ENCODE results near the gene DYRK4. TPM values are rescaled to one million over a fixed set of nuclear protein-coding genes. Genes with fewer than 3 reads are reported as not detected.
A peak's percentile ranks its signal among the peaks of the same experiment; 100 is the strongest.
"Not testable (repeated sequence)": the region's sequence is repeated elsewhere in the genome, so short reads cannot be mapped to it uniquely, and the experiment has no call there.

DYRK4 gene
- 1 to 10 TPM; 5.4 to 7.2 TPM for total RNA-seq
- 28.7 TPM for polyA plus RNA-seq (2013, experiment 1 of 2)
- 24.2 TPM for polyA plus RNA-seq (2013, experiment 2 of 2)
- total RNA-seq, result 4.6 to 18.6 (median 9.8) reads per million in 172 experiments

- Histone ChIP-seq H3K27me3 (ENCODE audit: control insufficient read depth in 1 of 2, insufficient read depth in 2 of 2, low read length in 2 of 2) (peaks cover 0 to 5% of the 10 kb centered on the region in 2 experiments), H3K4me1 (ENCODE audit: insufficient read depth, low read length) (peaks cover 5% of the 10 kb centered on the region), H3K9me3 (ENCODE audit: control insufficient read depth in 1 of 2, insufficient read depth in 1 of 2, low read length in 2 of 2) (no peaks in the 10 kb centered on the region), H3K27ac (ENCODE audit: low read depth in 1 of 2, low read length in 2 of 2) (no peak within 1 kb of the TSS), H3K4me3 (ENCODE audit: low read length) (peak within 1 kb of the TSS; percentile 30), H3K36me3 (ENCODE audit: insufficient read depth, low read length) (no peaks in the 10 kb centered on the region)
- Mint-ChIP-seq H3K4me1 (ENCODE audit: low read depth) (peaks cover 8% of the 10 kb centered on the region), H3K36me3 (ENCODE audit: low read depth) (no peaks in the 10 kb centered on the region), H3K4me3 (no peak within 1 kb of the TSS), H3K27ac (no peak within 1 kb of the TSS), H3K9me3 (no peaks in the 10 kb centered on the region), H3K27me3 (peaks cover 37% of the 10 kb centered on the region)
- ChIA-PET POLR2A (interaction anchor here (1.1 kb wide), 1 partner anchor 48 kb away, joined by 3 read pairs; no protein-coding TSS in a partner anchor), CTCF (no interaction called here)
- intact Hi-C loops (cut with DNase I, micrococcal nuclease), result no loop called here
- ATAC-seq (ENCODE audit: poor library complexity) (no peak), DNase-seq (peak in 4 of 14 experiments; percentile 5 to 49 (median 26))
- TF ChIP-seq CTCF (IDR thresholded peaks at IDR 0.05), result no peak
Observed at GRCh38 chr12:4562034-4562657, at the start of gene DYRK4. Gene DYRK4 (plus strand): TSS chr12:4562208. CDS start chr12:4562246, 38 bp downstream.

- DNase-seq (no peak), ATAC-seq (ENCODE audit: poor library complexity) (no peak)
- Histone ChIP-seq H3K4me3 (ENCODE audit: low read length) (no peak overlapping the region), H3K9me3 (ENCODE audit: control insufficient read depth in 1 of 2, insufficient read depth in 1 of 2, low read length in 2 of 2) (no peaks in the 10 kb centered on the region), H3K4me1 (ENCODE audit: insufficient read depth, low read length) (no peaks in the 10 kb centered on the region), H3K27me3 (ENCODE audit: control insufficient read depth in 1 of 2, insufficient read depth in 2 of 2, low read length in 2 of 2) (no peaks in the 10 kb centered on the region), H3K27ac (ENCODE audit: low read depth in 1 of 2, low read length in 2 of 2) (no peak overlapping the region), H3K36me3 (ENCODE audit: insufficient read depth, low read length) (peaks cover 21% of the 10 kb centered on the region)
- ChIA-PET CTCF (no interaction called here), POLR2A (no interaction called here)
- Mint-ChIP-seq H3K27ac (no peak overlapping the region), H3K36me3 (ENCODE audit: low read depth) (peaks cover 68% of the 10 kb centered on the region), H3K9me3 (no peaks in the 10 kb centered on the region), H3K4me1 (ENCODE audit: low read depth) (no peaks in the 10 kb centered on the region), H3K4me3 (no peak overlapping the region), H3K27me3 (no peaks in the 10 kb centered on the region)
- intact Hi-C loops (cut with DNase I, micrococcal nuclease), result no loop called here
- no peak for TF ChIP-seq CTCF (IDR thresholded peaks at IDR 0.05)
Observed at GRCh38 chr12:4518106-4518728, 43.8 kb upstream of the DYRK4 start.

GRCh38 chr12:4523443-4523842 is 38.6 kb upstream of the DYRK4 start:
- H3K27me3 Mint-ChIP-seq, H3K4me3 Mint-ChIP-seq, POLR2A ChIA-PET: not testable (repeated sequence)

More at GRCh38 chr12:4523443-4523842, 38.6 kb upstream of the DYRK4 start:
- H3K27ac Mint-ChIP-seq; DNase-seq; H3K9me3 ChIP-seq (ENCODE audit: control insufficient read depth in 1 of 2, insufficient read depth in 1 of 2, low read length in 2 of 2); intact Hi-C loops (cut with DNase I, micrococcal nuclease); H3K9me3 Mint-ChIP-seq; H3K27ac ChIP-seq (ENCODE audit: low read depth in 1 of 2, low read length in 2 of 2); H3K27me3 ChIP-seq (ENCODE audit: control insufficient read depth in 1 of 2, insufficient read depth in 2 of 2, low read length in 2 of 2); H3K4me1 Mint-ChIP-seq (ENCODE audit: low read depth); H3K4me1 ChIP-seq (ENCODE audit: insufficient read depth, low read length); H3K4me3 ChIP-seq (ENCODE audit: low read length); ATAC-seq (ENCODE audit: poor library complexity): not testable (repeated sequence)
- H3K36me3 ChIP-seq (ENCODE audit: insufficient read depth, low read length), result peaks cover 26% of the 10 kb centered on the region
- CTCF ChIA-PET, result interaction anchor here (1.3 kb wide), 1 partner anchor 16 kb away, joined by 3 read pairs; no protein-coding TSS in a partner anchor
- H3K36me3 Mint-ChIP-seq (ENCODE audit: low read depth), result peaks cover 83% of the 10 kb centered on the region

Data from CD4-positive, alpha-beta T cell (primary cell).